Mesendoderm (in vitro differentiated cells): ENCODE results near the gene ASTL.

ENCODE experiments used
- DNase-seq: peaks from one replicate; pipeline ENCODE4 v3.0.0; 2013
- H2AK5ac ChIP-seq: 2 replicates; pipeline ENCODE4 v1.6.1; 2013; ENCODE audit warnings: low read length, inconsistent platforms
- H2BK120ac ChIP-seq: 2 replicates; pipeline ENCODE4 v1.6.1; 2013; ENCODE audit warnings: low read depth, mild to moderate bottlenecking, low read length, moderate library complexity, mixed read lengths
- H2BK15ac ChIP-seq: replicated peaks from 2 replicates; pipeline ENCODE4 v1.6.1; 2013; ENCODE audit warnings: low read depth, mild to moderate bottlenecking, moderate library complexity
- H2BK5ac ChIP-seq: 2 replicates; pipeline ENCODE4 v1.6.1; 2013; ENCODE audit warnings: low read length, inconsistent platforms
- H3K18ac ChIP-seq: 2 replicates; pipeline ENCODE4 v1.6.1; 2013; ENCODE audit warnings: mild to moderate bottlenecking, low read length, mixed read lengths
- H3K23ac ChIP-seq: one replicate; pipeline ENCODE4 v1.6.1; 2013; ENCODE audit warnings: low read length
- H3K27ac ChIP-seq: 2 replicates; pipeline ENCODE4 v1.5.1; 2013; ENCODE audit warnings: low read depth, mild to moderate bottlenecking, inconsistent platforms, low read length, moderate library complexity
- H3K27me3 ChIP-seq: 2 replicates; pipeline ENCODE4 v1.6.1; 2013; ENCODE audit warnings: low read length, control low read depth, mild to moderate bottlenecking, inconsistent platforms; ENCODE audit not compliant: insufficient read depth, poor library complexity
- H3K36me3 ChIP-seq: 2 replicates; pipeline ENCODE4 v1.6.1; 2013; ENCODE audit warnings: low read length, inconsistent platforms; ENCODE audit not compliant: control insufficient read depth, insufficient read depth
- H3K4ac ChIP-seq: one replicate; pipeline ENCODE4 v1.6.1; 2013; ENCODE audit warnings: low read depth, mild to moderate bottlenecking, low read length, moderate library complexity
- H3K4me1 ChIP-seq: 2 replicates; pipeline ENCODE4 v1.6.1; 2013; ENCODE audit warnings: low read depth, low read length, inconsistent platforms; ENCODE audit not compliant: control insufficient read depth
- H3K4me2 ChIP-seq: 2 replicates; pipeline ENCODE4 v1.6.1; 2013; ENCODE audit warnings: low read length
- H3K4me3 ChIP-seq: 2 replicates; pipeline ENCODE4 v1.5.1; 2013; ENCODE audit warnings: mild to moderate bottlenecking, low read length
- H3K56ac ChIP-seq: one replicate; pipeline ENCODE4 v1.6.1; 2013; ENCODE audit warnings: low read length
- H3K79me1 ChIP-seq: 2 replicates; pipeline ENCODE4 v1.6.1; 2013; ENCODE audit warnings: low read length, inconsistent platforms
- H3K79me2 ChIP-seq: 2 replicates; pipeline ENCODE4 v1.6.1; 2013; ENCODE audit warnings: mild to moderate bottlenecking, low read length; ENCODE audit not compliant: control insufficient read depth, insufficient read depth
- H3K9ac ChIP-seq: 2 replicates; pipeline ENCODE4 v1.6.1; 2013; ENCODE audit warnings: low read length, inconsistent platforms
- H4K5ac ChIP-seq: one replicate; pipeline ENCODE4 v1.6.1; 2013; ENCODE audit warnings: low read length
- H4K8ac ChIP-seq: one replicate; pipeline ENCODE4 v1.6.1; 2013; ENCODE audit warnings: low read depth, mild to moderate bottlenecking, control low read depth, low read length, moderate library complexity
- WGBS: extraction: QIAGEN DNeasy Blood & Tissue Kit; methylation state at CpG from one replicate; pipeline ENCODE4 v1.1.7; 2013; ENCODE audit warnings: low lambda C conversion rate, missing lambda C conversion rate; ENCODE audit not compliant: insufficient coverage; ENCODE audit errors: extremely low coverage; 5-methylcytosine and 5-hydroxymethylcytosine counted together

Gene ASTL

DNA sequence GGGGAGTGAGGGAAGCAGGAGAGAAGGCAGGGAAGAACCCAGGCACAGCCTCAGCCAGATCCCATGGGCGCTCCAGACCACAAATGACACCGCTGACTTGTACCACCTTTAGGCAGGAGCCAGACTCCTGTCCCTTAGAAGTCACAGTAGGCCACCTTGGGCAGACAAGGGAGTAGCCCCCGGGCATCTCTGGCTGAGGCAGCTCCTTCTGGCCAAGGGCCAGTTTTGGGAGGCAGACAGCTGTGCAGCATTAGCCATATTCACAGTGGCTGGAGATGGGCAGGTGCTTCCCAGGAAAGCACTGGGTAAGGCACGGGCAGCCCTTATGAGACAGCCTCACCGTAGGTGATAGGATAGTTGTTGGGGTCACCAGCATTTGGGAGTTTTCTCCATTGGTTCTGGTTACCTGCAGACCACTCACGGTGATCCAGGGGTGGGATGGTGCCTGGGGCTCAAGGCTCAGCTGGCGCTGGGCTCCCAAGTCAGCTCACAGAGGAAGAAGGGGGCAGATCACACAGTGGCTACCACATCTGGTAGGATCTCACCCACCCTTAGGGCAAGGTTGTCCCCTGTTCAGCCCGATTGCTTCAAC is 2.1 kb downstream of the ASTL start:
- H3K79me2 ChIP-seq, result no peaks in the 10 kb centered on the region
- H2BK5ac ChIP-seq, result no peak overlapping the region
- no peaks in the 10 kb centered on the region for H3K79me1 ChIP-seq
- no peak overlapping the region for H2BK120ac ChIP-seq
- no peak overlapping the region for H3K9ac ChIP-seq
- no peak overlapping the region for H4K8ac ChIP-seq
- no peak overlapping the region for H3K4me3 ChIP-seq
- no peak overlapping the region for H3K27ac ChIP-seq
- no peak overlapping the region for H3K18ac ChIP-seq
- no peak overlapping the region for H4K5ac ChIP-seq
- H2BK15ac ChIP-seq, result no peak overlapping the region
- no CpG with 5 or more reads among the region's 8 CpGs for WGBS
- H3K27me3 ChIP-seq, result no peaks in the 10 kb centered on the region
- H2AK5ac ChIP-seq, result no peak overlapping the region
- H3K36me3 ChIP-seq, result no peaks in the 10 kb centered on the region
- no peak overlapping the region for H3K4me2 ChIP-seq
- no peak overlapping the region for H3K56ac ChIP-seq
- H3K4me1 ChIP-seq, result no peaks in the 10 kb centered on the region
- H3K4ac ChIP-seq, result no peak overlapping the region
- no peak for DNase-seq
- no peak overlapping the region for H3K23ac ChIP-seq

DNA sequence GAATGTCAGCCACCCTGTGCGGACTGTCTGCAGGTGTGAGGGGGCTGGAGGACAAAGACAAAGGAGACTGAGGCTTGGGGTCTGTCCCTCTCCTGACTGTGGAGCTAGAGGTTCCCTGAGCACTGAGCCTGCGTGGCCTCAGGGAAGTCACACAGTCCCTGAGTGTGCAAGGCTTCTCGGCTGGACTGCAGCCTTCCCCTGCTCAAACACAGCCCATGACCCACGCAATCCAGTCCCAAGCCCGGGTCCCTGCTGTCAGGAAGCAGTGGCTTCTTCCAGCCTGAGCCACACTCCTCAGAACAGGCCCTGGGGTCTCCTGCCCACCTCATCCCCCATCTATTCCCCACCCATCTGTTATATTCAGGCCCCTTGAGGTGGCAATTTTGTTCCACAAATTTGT is 2.7 kb downstream of the ASTL start:
- no peak overlapping the region for H2BK15ac ChIP-seq
- no peak overlapping the region for H4K8ac ChIP-seq
- no peaks in the 10 kb centered on the region for H3K4me1 ChIP-seq
- H3K79me1 ChIP-seq, result no peaks in the 10 kb centered on the region
- no peak for DNase-seq
- no peak overlapping the region for H4K5ac ChIP-seq
- no peaks in the 10 kb centered on the region for H3K27me3 ChIP-seq
- no peak overlapping the region for H3K4me3 ChIP-seq
- no peaks in the 10 kb centered on the region for H3K36me3 ChIP-seq
- H3K23ac ChIP-seq, result no peak overlapping the region
- no peaks in the 10 kb centered on the region for H3K79me2 ChIP-seq
- H2BK120ac ChIP-seq, result no peak overlapping the region
- no peak overlapping the region for H3K9ac ChIP-seq
- no peak overlapping the region for H3K27ac ChIP-seq
- H2AK5ac ChIP-seq, result no peak overlapping the region
- no peak overlapping the region for H3K18ac ChIP-seq
- no peak overlapping the region for H3K56ac ChIP-seq
- H3K4ac ChIP-seq, result no peak overlapping the region
- WGBS, result no CpG with 5 or more reads among the region's 5 CpGs
- H2BK5ac ChIP-seq, result no peak overlapping the region
- no peak overlapping the region for H3K4me2 ChIP-seq

DNA sequence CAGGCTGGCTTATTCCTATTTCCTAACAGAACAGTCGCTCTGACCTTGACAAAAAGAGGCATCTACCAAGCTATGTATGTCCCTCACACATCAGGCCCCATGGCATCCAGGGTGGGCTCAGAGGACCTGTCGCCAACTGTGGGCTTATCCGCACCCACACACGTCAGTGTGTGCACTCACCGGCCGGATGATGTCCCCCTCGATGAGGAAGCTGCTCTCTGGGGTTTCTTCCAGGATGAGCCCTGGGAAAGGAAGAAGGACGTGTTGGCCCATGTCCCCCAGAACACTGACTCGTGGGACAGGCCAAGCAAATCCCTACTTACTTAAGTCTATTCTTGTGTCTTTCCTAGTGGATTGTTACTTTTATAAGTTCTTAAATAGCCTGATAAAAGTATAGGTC is 3.1 kb downstream of the ASTL start:
- no peak overlapping the region for H2BK120ac ChIP-seq
- H4K8ac ChIP-seq, result no peak overlapping the region
- no peaks in the 10 kb centered on the region for H3K79me2 ChIP-seq
- no peak overlapping the region for H3K4me3 ChIP-seq
- no peak overlapping the region for H4K5ac ChIP-seq
- no peak overlapping the region for H2AK5ac ChIP-seq
- no peak overlapping the region for H2BK5ac ChIP-seq
- H3K56ac ChIP-seq, result no peak overlapping the region
- H3K23ac ChIP-seq, result no peak overlapping the region
- no CpG with 5 or more reads among the region's 9 CpGs for WGBS
- H3K18ac ChIP-seq, result no peak overlapping the region
- no peaks in the 10 kb centered on the region for H3K4me1 ChIP-seq
- no peaks in the 10 kb centered on the region for H3K27me3 ChIP-seq
- H3K4ac ChIP-seq, result no peak overlapping the region
- no peaks in the 10 kb centered on the region for H3K79me1 ChIP-seq
- no peak overlapping the region for H3K4me2 ChIP-seq
- no peak overlapping the region for H2BK15ac ChIP-seq
- H3K9ac ChIP-seq, result no peak overlapping the region
- DNase-seq, result no peak
- no peak overlapping the region for H3K27ac ChIP-seq
- no peaks in the 10 kb centered on the region for H3K36me3 ChIP-seq

DNA sequence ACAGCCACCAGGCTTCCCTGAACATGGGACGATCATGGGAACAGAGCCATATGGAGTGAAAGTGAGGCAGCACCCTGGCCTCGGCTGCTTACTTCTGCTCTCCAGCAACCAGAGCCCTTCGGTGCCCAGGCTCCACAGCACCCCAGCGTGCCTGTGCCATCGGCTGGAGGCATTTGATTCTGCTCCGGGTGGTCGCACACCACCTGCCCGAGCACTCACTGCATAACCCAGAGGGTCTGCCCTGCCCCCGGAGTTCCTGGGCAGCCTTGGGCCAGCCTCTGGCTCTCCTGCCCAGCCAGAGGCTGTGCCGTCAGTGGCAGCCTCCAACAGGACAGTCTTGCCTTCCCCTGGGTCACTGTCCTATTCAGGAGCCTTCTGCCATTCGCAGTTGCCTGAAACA is 3.9 kb downstream of the ASTL start:
- H3K27me3 ChIP-seq, result no peaks in the 10 kb centered on the region
- WGBS, result no CpG with 5 or more reads among the region's 11 CpGs

DNA sequence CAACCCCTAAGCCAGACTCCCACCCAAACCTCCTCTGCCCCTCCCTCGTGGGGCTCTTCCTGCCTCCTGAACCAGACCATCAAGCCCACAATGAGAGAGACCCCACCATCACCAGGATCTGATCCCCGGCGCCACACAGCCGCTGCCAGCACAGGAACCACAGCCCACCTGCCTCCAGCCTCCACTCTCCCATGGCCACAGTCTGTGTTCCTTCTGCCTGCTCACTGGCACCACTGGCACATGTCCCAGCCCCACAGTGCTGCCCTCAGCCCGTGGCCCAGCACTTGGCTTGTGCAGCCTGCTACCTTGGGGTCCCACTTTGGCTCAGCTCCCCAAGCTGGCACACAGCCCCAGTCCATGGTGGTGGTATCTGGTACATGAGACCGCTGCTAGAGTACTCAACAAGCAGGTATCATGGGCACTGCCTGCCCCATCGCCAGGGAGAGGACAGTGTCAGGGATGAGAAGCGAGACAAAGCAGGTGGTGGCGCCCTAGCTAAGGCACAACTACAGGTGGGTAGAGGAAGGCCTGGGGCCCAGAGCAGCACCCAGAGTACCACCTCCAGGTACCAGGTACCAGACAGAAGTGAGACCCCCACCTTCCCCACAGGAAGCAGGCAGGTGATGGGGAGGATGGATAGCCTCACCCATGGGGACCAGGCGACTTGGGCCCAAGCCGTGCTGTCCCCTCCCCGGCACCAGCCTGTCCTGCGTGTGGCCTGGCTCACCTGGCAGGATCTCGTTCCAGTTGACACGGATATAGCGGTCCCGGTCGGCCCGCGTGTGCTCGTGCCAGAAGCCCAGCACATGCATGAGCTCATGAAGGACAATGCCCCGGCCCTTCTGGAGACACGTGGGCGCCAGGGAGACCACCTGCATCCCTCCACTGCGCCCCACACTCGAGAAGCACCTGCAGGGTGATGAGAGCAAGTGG is 6.2 kb downstream of the ASTL start:
- no peak for DNase-seq
- Histone ChIP-seq H3K4me3 (no peak overlapping the region), H3K79me1 (no peaks in the 10 kb centered on the region), H3K56ac (no peak overlapping the region), H3K36me3 (no peaks in the 10 kb centered on the region), H3K4ac (no peak overlapping the region), H3K4me2 (no peak overlapping the region), H3K23ac (no peak overlapping the region), H2BK15ac (no peak overlapping the region), H3K27ac (no peak overlapping the region), H3K79me2 (no peaks in the 10 kb centered on the region), H2BK120ac (no peak overlapping the region), H4K5ac (no peak overlapping the region), H3K27me3 (no peaks in the 10 kb centered on the region), H3K18ac (no peak overlapping the region), H2AK5ac (no peak overlapping the region), H2BK5ac (no peak overlapping the region), H3K4me1 (no peaks in the 10 kb centered on the region), H3K9ac (no peak overlapping the region), H4K8ac (no peak overlapping the region)
- WGBS, result no CpG with 5 or more reads among the region's 26 CpGs

More for the DNA sequence above, 3.9 kb downstream of the ASTL start:
- Histone ChIP-seq H3K79me2 (no peaks in the 10 kb centered on the region), H3K4me1 (no peaks in the 10 kb centered on the region), H4K8ac (no peak overlapping the region), H3K27ac (no peak overlapping the region), H3K23ac (no peak overlapping the region), H3K18ac (no peak overlapping the region), H3K36me3 (no peaks in the 10 kb centered on the region), H2AK5ac (no peak overlapping the region), H2BK15ac (no peak overlapping the region), H3K9ac (no peak overlapping the region), H3K79me1 (no peaks in the 10 kb centered on the region), H3K4me2 (no peak overlapping the region), H3K4ac (no peak overlapping the region), H3K56ac (no peak overlapping the region), H4K5ac (no peak overlapping the region), H3K4me3 (no peak overlapping the region), H2BK120ac (no peak overlapping the region), H2BK5ac (no peak overlapping the region)
- no peak for DNase-seq
